K562 (cell line): ENCODE measurements around the gene HSF2. TPM values are rescaled to one million over a fixed set of nuclear protein-coding genes. Genes with fewer than 3 reads are reported as not detected.

Experiments
- ATAC-seq: fragments of 200-7000 bp; cut with Tn5 transposase; 3 replicates; pipeline ENCODE4 v1.9.1; 2020; ENCODE audit warnings: moderate library complexity
- BruUV-seq: library from RNA; stranded (reverse); fragments of 400-500 nt; replicated peaks from 2 replicates; lab custom pipeline; 2021; lab: Mats Ljungman, UMichigan
- CTCF ChIA-PET: fragments of 300-600 bp; formaldehyde crosslinking; extraction: SDS; loops from one replicate; lab custom pipeline; 2021; ENCODE audit warnings: low intra/inter-chr PET ratio; lab: Yijun Ruan, JAX
- POLR2A ChIA-PET: fragments of 300-600, 350-650 bp; sonication (Branson Sonifier 250); formaldehyde crosslinking; extraction: SDS; loops from one replicate; lab custom pipeline; 2021; ENCODE audit warnings: antibody characterized with exemption, inconsistent platforms; lab: Yijun Ruan, JAX
- DNase-seq, 4 experiments: peaks; one replicate each; pipeline versions ENCODE4 v3.0.0 to v3.0.0-alpha.2; 2011 to 2018; ENCODE audit warnings: low spot score in 3 of 4, mixed read lengths in 3 of 4; ENCODE audit errors: extremely low read depth in 1 of 4
- FAIRE-seq: peaks from 2 replicates; lab custom pipeline; 2011; peaks lifted over from hg19 to GRCh38; lab: Jason Lieb, UNC
- H2AFZ ChIP-seq: 2 replicates; pipeline ENCODE4 v1.6.0; 2011; ENCODE audit warnings: low read depth, low read length, control low read depth, inconsistent platforms
- H3K27ac ChIP-seq: fragments of 200-600 bp; 3 replicates; pipeline ENCODE4 v1.8.0; 2011; ENCODE audit warnings: low read depth, mild to moderate bottlenecking, control low read depth, inconsistent platforms, low read length, moderate library complexity, mixed read lengths; ENCODE audit errors: extremely low read depth
- H3K27me3 ChIP-seq, 2 experiments: fragments of 300-600 bp in 1 of 2; 2 replicates in 1 of 2; 3 replicates in 1 of 2; pipeline versions ENCODE4 v1.6.0 to v1.8.0; 2011; ENCODE audit warnings: inconsistent platforms in 2 of 2, low read length in 2 of 2, mild to moderate bottlenecking in 1 of 2, mixed read lengths in 1 of 2, moderate library complexity in 1 of 2; ENCODE audit not compliant: control insufficient read depth in 2 of 2, insufficient read depth in 2 of 2
- H3K36me3 ChIP-seq: fragments of 300-600 bp; 3 replicates; pipeline ENCODE4 v1.8.0; 2011; ENCODE audit warnings: mild to moderate bottlenecking, low read length, inconsistent platforms; ENCODE audit not compliant: control insufficient read depth, insufficient read depth
- H3K4me1 ChIP-seq, 2 experiments: fragments of 200-600 bp in 1 of 2; replicated peaks in 1 of 2; 2 replicates in 1 of 2; 3 replicates in 1 of 2; pipeline versions ENCODE4 v1.5.1 to v1.8.0; 2011; ENCODE audit warnings: inconsistent platforms in 2 of 2, low read length in 2 of 2, mild to moderate bottlenecking in 1 of 2, mixed read lengths in 1 of 2, moderate library complexity in 1 of 2; ENCODE audit not compliant: control insufficient read depth in 2 of 2, insufficient read depth in 2 of 2
- H3K4me2 ChIP-seq: 2 replicates; pipeline ENCODE4 v1.6.1; 2011; ENCODE audit warnings: low read length, control low read depth, inconsistent platforms, mixed read lengths; ENCODE audit not compliant: insufficient read depth
- H3K4me3 ChIP-seq: fragments of 200-600 bp; sonication (generic), shearing (Covaris generic); 2 replicates; pipeline ENCODE4 v1.5.1; 2016; ENCODE audit warnings: control low read depth, inconsistent platforms
- H3K79me2 ChIP-seq: fragments of 200-600 bp; 3 replicates; pipeline ENCODE4 v1.8.0; 2011; ENCODE audit warnings: low read length, inconsistent platforms; ENCODE audit not compliant: control insufficient read depth, insufficient read depth
- H3K9ac ChIP-seq, 2 experiments: 2 replicates each; pipeline versions ENCODE4 v1.6.0 to v1.6.1; 2011; ENCODE audit warnings: low read depth in 2 of 2, low read length in 2 of 2, control low read depth in 1 of 2, inconsistent platforms in 1 of 2, mild to moderate bottlenecking in 1 of 2, mixed read lengths in 1 of 2; ENCODE audit not compliant: insufficient read depth in 1 of 2
- H3K9me1 ChIP-seq: one replicate; pipeline ENCODE4 v1.6.0; 2011; ENCODE audit warnings: inconsistent platforms, mild to moderate bottlenecking, low read length, moderate library complexity; ENCODE audit not compliant: control insufficient read depth, insufficient read depth
- H3K9me3 ChIP-seq: replicated peaks from 2 replicates; pipeline ENCODE4 v1.5.1; 2011; ENCODE audit warnings: low read depth, low read length, inconsistent platforms; ENCODE audit not compliant: control insufficient read depth, insufficient read depth
- H4K20me1 ChIP-seq: replicated peaks from 2 replicates; pipeline ENCODE4 v1.6.1; 2011; ENCODE audit warnings: low read length, inconsistent platforms, mixed read lengths; ENCODE audit not compliant: control insufficient read depth, insufficient read depth
- ARID3A ChIP-seq: IDR thresholded peaks from 2 replicates; pipeline ENCODE4 v1.6.1; 2012; ENCODE audit warnings: low read depth, low read length, improper control_type of control experiment, borderline replicate concordance
- CBX8 ChIP-seq: fragments of 200-600 bp; sonication (generic); IDR thresholded peaks from 2 replicates; pipeline ENCODE4 v1.6.1; 2012; ENCODE audit warnings: borderline replicate concordance, mixed run types, low read depth, mild to moderate bottlenecking, moderate library complexity, mixed read lengths, low read length, control low read depth, inconsistent platforms; ENCODE audit not compliant: poor library complexity, severe bottlenecking; ENCODE audit errors: extremely low read depth
- FOXK2 ChIP-seq, 2 experiments: fragments of 450-650 bp; IDR thresholded peaks in 1 of 2; conservative IDR thresholded peaks in 1 of 2; 2 replicates each; pipeline ENCODE4 v1.6.1; 2016; ENCODE audit warnings: low read depth in 2 of 2, mild to moderate bottlenecking in 1 of 2
- HDAC8 ChIP-seq: fragments of 450-650 bp; IDR thresholded peaks from 2 replicates; pipeline ENCODE4 v1.6.1; 2016; ENCODE audit warnings: mild to moderate bottlenecking, missing genetic modification characterization, moderate library complexity, missing compliant biosample characterization
- KLF6 ChIP-seq: fragments of 250-450 bp; sonication (Bioruptor Pico); IDR thresholded peaks from 2 replicates; pipeline ENCODE4 v1.4.0; 2020; ENCODE audit warnings: mild to moderate bottlenecking, moderate library complexity, borderline replicate concordance
- MCM5 ChIP-seq: fragments of 450-650 bp; IDR thresholded peaks from 2 replicates; pipeline ENCODE4 v1.6.1; 2016; ENCODE audit warnings: low read depth
- MEF2A ChIP-seq: IDR thresholded peaks from 2 replicates; pipeline ENCODE4 v1.6.1; 2011; ENCODE audit warnings: low read depth, mild to moderate bottlenecking, low read length, moderate library complexity; ENCODE audit not compliant: control insufficient read depth
- MEF2D ChIP-seq: conservative IDR thresholded peaks from 2 replicates; pipeline ENCODE4 v1.6.1; 2016; ENCODE audit warnings: low read depth, missing genetic modification characterization, missing compliant biosample characterization
- MYNN ChIP-seq, 2 experiments: sonication (generic); formaldehyde crosslinking in 1 of 2; IDR thresholded peaks; 2 replicates each; pipeline versions ENCODE4 v1.5.0 to v1.6.1; 2016 to 2020; ENCODE audit warnings: antibody characterized with exemption in 1 of 2, missing genetic modification reagents in 1 of 2
- RAD21 ChIP-seq, 2 experiments: fragments of 250-450 bp in 1 of 2; fragments of 450-650 bp in 1 of 2; sonication (Bioruptor Pico) in 1 of 2; formaldehyde crosslinking in 1 of 2; IDR thresholded peaks in 1 of 2; conservative IDR thresholded peaks in 1 of 2; 2 replicates each; pipeline versions ENCODE4 v1.4.0 to v1.8.0; 2020 to 2022; ENCODE audit warnings: mild to moderate bottlenecking in 2 of 2, moderate library complexity in 1 of 2
- SMC3 ChIP-seq: conservative IDR thresholded peaks from 2 replicates; pipeline ENCODE4 v1.6.1; 2011; ENCODE audit warnings: low read depth, low read length, improper control_type of control experiment; ENCODE audit not compliant: insufficient read depth
- SP1 ChIP-seq: sonication (generic); formaldehyde crosslinking; IDR thresholded peaks from 2 replicates; pipeline ENCODE4 v1.8.1; 2022; ENCODE audit warnings: mild to moderate bottlenecking, missing genetic modification reagents
- SRSF9 ChIP-seq: fragments of 200-400 bp; formaldehyde crosslinking; IDR thresholded peaks from 2 replicates; pipeline ENCODE4 v1.6.1; 2017; ENCODE audit warnings: low read depth, low read length, borderline replicate concordance
- STAT5B ChIP-seq: fragments of 250-450 bp; sonication (Bioruptor Pico); IDR thresholded peaks from 2 replicates; pipeline ENCODE4 v1.8.0; 2021; ENCODE audit warnings: mild to moderate bottlenecking, inconsistent platforms
- ZBTB26 ChIP-seq: fragments of 450-650 bp; formaldehyde crosslinking; IDR thresholded peaks from 2 replicates; pipeline ENCODE4 v1.4.0; 2022; ENCODE audit warnings: missing genetic modification characterization
- ZNF174 ChIP-seq: fragments of 250-450 bp; sonication (Bioruptor Pico); IDR thresholded peaks from 2 replicates; pipeline ENCODE4 v1.4.0; 2020; ENCODE audit warnings: mild to moderate bottlenecking
- ZNF717 ChIP-seq: fragments of 250-450 bp; sonication (Bioruptor Pico); IDR thresholded peaks from 2 replicates; pipeline ENCODE4 v1.5.0; 2021
- in situ Hi-C: fragments of 300-500 bp; cut with MboI; formaldehyde crosslinking; loops from 4 replicates; pipeline ENCODE4 v1.15.0; 2018; ENCODE audit warnings: inconsistent platforms, mixed read lengths
- intact Hi-C: fragments of 100-400 bp; cut with micrococcal nuclease; formaldehyde crosslinking; loops from 2 replicates; pipeline ENCODE4 v1.14.2; 2022
- polyA plus RNA-seq, 8 experiments: library from polyadenylated mRNA; depleted of rRNA in 4 of 8; stranded (reverse) in 5 of 8; unstranded in 3 of 8; fragments of >200 nt; fragmentation: Nextera tagmentation in 2 of 8; fragmentation: Illumina TruSeq in 1 of 8; extraction: Ambion mirVana in 2 of 8; extraction: Trizol in 1 of 8; gene quantifications; 2 replicates each; pipeline versions ENCODE4 v1.2.1 to v1.2.3, GENCODE V29; 2011 to 2014; ENCODE audit warnings: inconsistent platforms in 1 of 8, missing spikeins in 1 of 8
- total RNA-seq, 7 experiments: library from RNA; depleted of rRNA in 6 of 7; stranded (reverse); fragments of >200 nt in 6 of 7; fragmentation: Illumina TruSeq in 2 of 7; extraction: Trizol in 2 of 7; gene quantifications; 2 replicates each; pipeline versions ENCODE4 v1.2.1 to v1.2.3, GENCODE V29; 2011 to 2021; ENCODE audit warnings: low replicate concordance in 1 of 7
- TF ChIP-seq, protein P1 (sequence below): sonication (generic); formaldehyde crosslinking; IDR thresholded peaks from 2 replicates; pipeline ENCODE4 v1.8.1; 2023; ENCODE audit warnings: mild to moderate bottlenecking, missing genetic modification reagents

Gene HSF2
- total and polyA plus RNA-seq, 9 of the 15 experiments (the other 6 are each of a cell fraction or from before 2014, with no cell fraction given): 19.1 to 73.1 (median 29.2) TPM

GRCh38 chr6:122476131-122476530 lies 76.7 kb downstream of the HSF2 start:
- ChIA-PET POLR2A (no interaction called here), CTCF (interaction anchor here (0.8 to 1.2 kb wide), 2 partner anchors 15 to 55 kb away, joined by 3 to 4 read pairs; no protein-coding TSS in a partner anchor)
- DNase-seq (peak in 3 of 4 experiments; percentile 17 to 34 (median 26)), FAIRE-seq (peak; percentile 29), ATAC-seq (no peak)
- H3K27me3 ChIP-seq: no peaks in the 10 kb centered on the region
- no peak overlapping the region for H3K9ac ChIP-seq
- no peaks in the 10 kb centered on the region; the same call in 1 of the 2 replicates for H4K20me1 ChIP-seq
- H3K9me3 ChIP-seq: no peaks in the 10 kb centered on the region
- intact Hi-C loops: loop anchor here (1.0 to 5.0 kb wide), 3 partner anchors 54 to 363 kb away; no protein-coding TSS in a partner anchor
- H3K4me2 ChIP-seq: no peak overlapping the region
- in situ Hi-C loops: no loop called here
- H3K27ac ChIP-seq: no peak overlapping the region
- no peak overlapping the region for H3K4me3 ChIP-seq
- H3K4me1 ChIP-seq: peaks cover 0 to 3% of the 10 kb centered on the region in 2 experiments; a peak in 1 of 5 replicates
- no peak overlapping the region for H2AFZ ChIP-seq
- no peaks in the 10 kb centered on the region for H3K9me1 ChIP-seq
- H3K36me3 ChIP-seq: no peaks in the 10 kb centered on the region
- H3K79me2 ChIP-seq: peaks cover 12% of the 10 kb centered on the region
- no TSS peak for BruUV-seq
- peak; percentile 60 to 78 for TF ChIP-seq RAD21 (CRISPR knock-in tag; conservative IDR thresholded peaks at IDR 0.05 in 1 of 2, IDR thresholded peaks at IDR 0.05 in 1 of 2)
- TF ChIP-seq, protein P1, sequence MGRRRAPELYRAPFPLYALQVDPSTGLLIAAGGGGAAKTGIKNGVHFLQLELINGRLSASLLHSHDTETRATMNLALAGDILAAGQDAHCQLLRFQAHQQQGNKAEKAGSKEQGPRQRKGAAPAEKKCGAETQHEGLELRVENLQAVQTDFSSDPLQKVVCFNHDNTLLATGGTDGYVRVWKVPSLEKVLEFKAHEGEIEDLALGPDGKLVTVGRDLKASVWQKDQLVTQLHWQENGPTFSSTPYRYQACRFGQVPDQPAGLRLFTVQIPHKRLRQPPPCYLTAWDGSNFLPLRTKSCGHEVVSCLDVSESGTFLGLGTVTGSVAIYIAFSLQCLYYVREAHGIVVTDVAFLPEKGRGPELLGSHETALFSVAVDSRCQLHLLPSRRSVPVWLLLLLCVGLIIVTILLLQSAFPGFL (CRISPR knock-in tag): no peak
- TF ChIP-seq HDAC8 (tag): no peak
- TF ChIP-seq CBX8: no peak
- TF ChIP-seq MEF2A: peak; percentile 97
- TF ChIP-seq MCM5: no peak
- TF ChIP-seq SP1 (CRISPR knock-in tag): no peak
- no peak for TF ChIP-seq KLF6
- no peak for TF ChIP-seq MYNN (IDR thresholded peaks at IDR 0.05)
- TF ChIP-seq MYNN (CRISPR knock-in tag; IDR thresholded peaks at IDR 0.05): no peak
- TF ChIP-seq SMC3: 0 out of 2 replicates have a peak, but pooled peaks have one; percentile 20
- TF ChIP-seq STAT5B (CRISPR knock-in tag): no peak
- no peak for TF ChIP-seq ZBTB26
- no peak for TF ChIP-seq ZNF717 (CRISPR knock-in tag)
- peak; percentile 38; the same call in 1 of the 2 replicates for TF ChIP-seq ARID3A
- no peak for TF ChIP-seq SRSF9
- no peak for TF ChIP-seq ZNF174 (CRISPR knock-in tag)
- TF ChIP-seq FOXK2 (conservative IDR thresholded peaks at IDR 0.05 in 1 of 2, IDR thresholded peaks at IDR 0.05 in 1 of 2; ENCODE audit: low read depth in 2 of 2): peak; percentile 36 to 37; a peak in 2 of 4 replicates
- peak; percentile 78 for TF ChIP-seq MEF2D
